WTC11 (cell line): ENCODE data around the gene LEFTY2. TPM values are rescaled to one million over a fixed set of nuclear protein-coding genes. Genes with fewer than 3 reads are reported as not detected.
"Not testable (repeated sequence)": the region's sequence is repeated elsewhere in the genome, so short reads cannot be mapped to it uniquely, and the experiment has no call there.

Experiments
- ATAC-seq: fragments of 200-7000 bp; cut with Tn5 transposase; 2 replicates; pipeline ENCODE4 v1.10.0; 2021; ENCODE audit warnings: mild to moderate bottlenecking, moderate library complexity
- CTCF ChIA-PET: fragments of 300-600 bp; sonication (Branson Sonifier 250); formaldehyde crosslinking; loops from one replicate; lab custom pipeline; 2021; ENCODE audit warnings: antibody characterized with exemption; lab: Charles Lee
- POLR2A ChIA-PET: fragments of 350-600 bp; sonication (Branson Sonifier 250); formaldehyde crosslinking; loops from one replicate; lab custom pipeline; 2021; ENCODE audit warnings: antibody characterized with exemption; lab: Charles Lee
- DNase-seq: peaks from one replicate; pipeline ENCODE4 v3.0.0; 2021; ENCODE audit warnings: low spot score
- H3K27ac Mint-ChIP-seq: 2 replicates; pipeline ENCODE4 v1.8.0; 2021; ENCODE audit warnings: mixed read lengths
- H3K27me3 Mint-ChIP-seq: 2 replicates; pipeline ENCODE4 v1.8.0; 2021; ENCODE audit warnings: low read depth, mild to moderate bottlenecking, moderate library complexity, mixed read lengths
- H3K36me3 Mint-ChIP-seq: 2 replicates; pipeline ENCODE4 v1.8.0; 2021; ENCODE audit warnings: mixed read lengths
- H3K4me1 Mint-ChIP-seq: 2 replicates; pipeline ENCODE4 v1.8.0; 2022; ENCODE audit warnings: mixed read lengths
- H3K4me3 Mint-ChIP-seq: 2 replicates; pipeline ENCODE4 v1.8.0; 2021; ENCODE audit warnings: mild to moderate bottlenecking, moderate library complexity, mixed read lengths
- H3K9me3 Mint-ChIP-seq: 2 replicates; pipeline ENCODE4 v1.8.0; 2021; ENCODE audit warnings: mixed read lengths
- CBFB ChIP-seq: sonication (generic); formaldehyde crosslinking; IDR thresholded peaks from 2 replicates; pipeline ENCODE4 v1.8.1; 2022; ENCODE audit warnings: mild to moderate bottlenecking, low read depth, missing genetic modification reagents
- CREM ChIP-seq: sonication (generic); formaldehyde crosslinking; IDR thresholded peaks from 2 replicates; pipeline ENCODE4 v1.8.1; 2022; ENCODE audit warnings: mild to moderate bottlenecking, missing genetic modification reagents, moderate library complexity
- HMGA2 ChIP-seq: fragments of 250-450 bp; sonication (Bioruptor Pico); IDR thresholded peaks from 2 replicates; pipeline ENCODE4 v1.4.0; 2021; ENCODE audit warnings: mild to moderate bottlenecking, moderate library complexity
- SP1 ChIP-seq: sonication (generic); formaldehyde crosslinking; conservative IDR thresholded peaks from 2 replicates; pipeline ENCODE4 v1.8.1; 2022; ENCODE audit warnings: missing genetic modification reagents
- ZBTB21 ChIP-seq: sonication (generic); formaldehyde crosslinking; IDR thresholded peaks from 2 replicates; pipeline ENCODE4 v1.8.1; 2023; ENCODE audit warnings: mild to moderate bottlenecking, missing genetic modification reagents, borderline replicate concordance
- ZNF138 ChIP-seq: sonication (generic); formaldehyde crosslinking; conservative IDR thresholded peaks from 2 replicates; pipeline ENCODE4 v1.8.1; 2022; ENCODE audit warnings: mild to moderate bottlenecking, moderate library complexity, missing genetic modification reagents
- ZNF423 ChIP-seq: fragments of 250-450 bp; sonication (Bioruptor Pico); IDR thresholded peaks from 2 replicates; pipeline ENCODE4 v2.1.2; 2022; ENCODE audit warnings: mild to moderate bottlenecking, moderate library complexity
- total RNA-seq: library from RNA; stranded (reverse); gene quantifications from 3 replicates; pipeline ENCODE4 v1.2.3, GENCODE V29; 2021
- TF ChIP-seq, protein P1 (sequence below): sonication (generic); formaldehyde crosslinking; IDR thresholded peaks from 2 replicates; pipeline ENCODE4 v1.8.0; 2022; ENCODE audit warnings: missing genetic modification reagents
- TF ChIP-seq, protein P2 (sequence below): sonication (generic); formaldehyde crosslinking; IDR thresholded peaks from 2 replicates; pipeline ENCODE4 v1.8.0; 2023; ENCODE audit warnings: missing genetic modification reagents
- TF ChIP-seq, protein P3 (sequence below): sonication (generic); formaldehyde crosslinking; conservative IDR thresholded peaks from 2 replicates; pipeline ENCODE4 v1.8.1; 2023; ENCODE audit warnings: mild to moderate bottlenecking, low read depth, missing genetic modification reagents, moderate library complexity
- TF ChIP-seq, protein P4 (sequence below): fragments of 250-450 bp; sonication (Bioruptor Pico); IDR thresholded peaks from 2 replicates; pipeline ENCODE4 v2.1.2; 2022; ENCODE audit warnings: mild to moderate bottlenecking, moderate library complexity

The LEFTY2 gene
- total RNA-seq, 1 experiment from 2014 or later, result 15.5 TPM

DNA sequence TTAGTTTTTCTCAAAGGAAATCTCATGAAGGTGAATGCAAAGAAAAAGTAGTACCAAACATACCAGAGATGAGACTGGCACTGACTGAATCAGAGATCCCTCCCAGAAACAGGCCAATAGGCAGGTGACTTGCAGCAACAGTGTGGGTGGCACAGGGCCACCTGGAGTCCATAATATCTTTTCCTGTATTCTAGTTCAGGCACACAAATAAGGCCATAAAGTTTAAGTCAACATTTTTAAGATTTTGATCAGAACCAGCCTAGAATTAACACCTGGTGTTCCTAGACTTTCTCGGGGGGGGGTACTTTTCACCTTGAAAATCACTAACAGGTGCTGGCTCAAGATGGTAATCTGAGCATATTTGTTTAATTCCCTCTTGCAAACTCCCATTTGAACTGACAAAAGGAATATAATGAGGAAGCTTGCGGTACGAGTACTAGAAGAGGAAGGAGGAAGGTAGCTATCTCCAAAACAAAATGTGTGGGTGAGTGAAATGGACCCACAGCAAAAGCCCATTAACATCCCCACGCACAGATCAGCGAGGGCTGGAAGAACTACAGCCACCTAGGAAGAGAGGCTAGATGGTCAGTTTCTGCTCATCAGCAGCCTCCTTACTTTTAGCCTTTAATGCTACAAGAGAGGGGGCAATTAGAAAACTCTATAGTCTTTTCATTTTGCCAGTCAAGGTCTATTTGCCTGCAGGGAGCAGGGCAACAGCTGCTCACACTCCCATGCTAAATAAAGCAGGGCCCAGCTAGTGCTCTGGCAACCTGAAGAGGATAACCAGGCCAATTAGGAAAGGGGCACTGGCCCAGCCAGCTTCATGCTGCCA is 39.2 kb upstream of the LEFTY2 start:
- ChIA-PET POLR2A (no interaction called here), CTCF (interaction anchor here (1.3 kb wide), 1 partner anchor 506 kb away, joined by 3 read pairs; no protein-coding TSS in a partner anchor)
- Mint-ChIP-seq H3K36me3 (peaks cover 52% of the 10 kb centered on the region), H3K9me3 (peaks cover 15% of the 10 kb centered on the region), H3K4me3 (no peak overlapping the region)
- DNase-seq, result no peak
- TF ChIP-seq, protein P1, sequence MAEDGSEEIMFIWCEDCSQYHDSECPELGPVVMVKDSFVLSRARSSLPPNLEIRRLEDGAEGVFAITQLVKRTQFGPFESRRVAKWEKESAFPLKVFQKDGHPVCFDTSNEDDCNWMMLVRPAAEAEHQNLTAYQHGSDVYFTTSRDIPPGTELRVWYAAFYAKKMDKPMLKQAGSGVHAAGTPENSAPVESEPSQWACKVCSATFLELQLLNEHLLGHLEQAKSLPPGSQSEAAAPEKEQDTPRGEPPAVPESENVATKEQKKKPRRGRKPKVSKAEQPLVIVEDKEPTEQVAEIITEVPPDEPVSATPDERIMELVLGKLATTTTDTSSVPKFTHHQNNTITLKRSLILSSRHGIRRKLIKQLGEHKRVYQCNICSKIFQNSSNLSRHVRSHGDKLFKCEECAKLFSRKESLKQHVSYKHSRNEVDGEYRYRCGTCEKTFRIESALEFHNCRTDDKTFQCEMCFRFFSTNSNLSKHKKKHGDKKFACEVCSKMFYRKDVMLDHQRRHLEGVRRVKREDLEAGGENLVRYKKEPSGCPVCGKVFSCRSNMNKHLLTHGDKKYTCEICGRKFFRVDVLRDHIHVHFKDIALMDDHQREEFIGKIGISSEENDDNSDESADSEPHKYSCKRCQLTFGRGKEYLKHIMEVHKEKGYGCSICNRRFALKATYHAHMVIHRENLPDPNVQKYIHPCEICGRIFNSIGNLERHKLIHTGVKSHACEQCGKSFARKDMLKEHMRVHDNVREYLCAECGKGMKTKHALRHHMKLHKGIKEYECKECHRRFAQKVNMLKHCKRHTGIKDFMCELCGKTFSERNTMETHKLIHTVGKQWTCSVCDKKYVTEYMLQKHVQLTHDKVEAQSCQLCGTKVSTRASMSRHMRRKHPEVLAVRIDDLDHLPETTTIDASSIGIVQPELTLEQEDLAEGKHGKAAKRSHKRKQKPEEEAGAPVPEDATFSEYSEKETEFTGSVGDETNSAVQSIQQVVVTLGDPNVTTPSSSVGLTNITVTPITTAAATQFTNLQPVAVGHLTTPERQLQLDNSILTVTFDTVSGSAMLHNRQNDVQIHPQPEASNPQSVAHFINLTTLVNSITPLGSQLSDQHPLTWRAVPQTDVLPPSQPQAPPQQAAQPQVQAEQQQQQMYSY (CRISPR knock-in tag), result no peak
- TF ChIP-seq, protein P2, sequence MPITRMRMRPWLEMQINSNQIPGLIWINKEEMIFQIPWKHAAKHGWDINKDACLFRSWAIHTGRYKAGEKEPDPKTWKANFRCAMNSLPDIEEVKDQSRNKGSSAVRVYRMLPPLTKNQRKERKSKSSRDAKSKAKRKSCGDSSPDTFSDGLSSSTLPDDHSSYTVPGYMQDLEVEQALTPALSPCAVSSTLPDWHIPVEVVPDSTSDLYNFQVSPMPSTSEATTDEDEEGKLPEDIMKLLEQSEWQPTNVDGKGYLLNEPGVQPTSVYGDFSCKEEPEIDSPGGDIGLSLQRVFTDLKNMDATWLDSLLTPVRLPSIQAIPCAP (CRISPR knock-in tag), result no peak
- TF ChIP-seq, all 79 proteins: peak for 0
- Mint-ChIP-seq H3K4me1 (no peaks in the 10 kb centered on the region), H3K27me3 (no peaks in the 10 kb centered on the region), H3K27ac (no peak overlapping the region)
- no peak for ATAC-seq

DNA sequence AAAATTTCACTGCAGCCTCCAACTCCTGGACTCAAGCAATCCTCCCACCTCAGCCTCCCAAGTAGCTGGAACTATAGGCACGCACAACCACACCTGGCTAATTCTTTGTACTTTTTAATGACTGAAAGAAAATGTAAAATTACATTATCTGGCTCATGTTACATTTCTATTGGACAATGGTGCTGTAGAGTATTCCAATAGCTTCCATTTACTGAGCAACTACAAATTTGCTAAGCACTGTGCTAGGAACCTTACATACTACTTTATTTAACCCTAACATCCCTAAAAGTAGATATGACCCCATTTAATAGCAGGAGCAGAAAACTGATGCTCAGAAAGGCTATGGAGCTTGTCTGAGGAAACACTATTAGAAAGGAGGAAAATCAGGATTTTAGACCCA is 38.4 kb upstream of the LEFTY2 start:
- no peak for DNase-seq
- CTCF ChIA-PET, result no interaction called here
- peaks cover 48% of the 10 kb centered on the region for H3K36me3 Mint-ChIP-seq
- TF ChIP-seq HMGA2 (CRISPR knock-in tag) (no peak), ZNF138 (CRISPR knock-in tag) (no peak), ZNF423 (CRISPR knock-in tag) (no peak)
- TF ChIP-seq, protein P3, sequence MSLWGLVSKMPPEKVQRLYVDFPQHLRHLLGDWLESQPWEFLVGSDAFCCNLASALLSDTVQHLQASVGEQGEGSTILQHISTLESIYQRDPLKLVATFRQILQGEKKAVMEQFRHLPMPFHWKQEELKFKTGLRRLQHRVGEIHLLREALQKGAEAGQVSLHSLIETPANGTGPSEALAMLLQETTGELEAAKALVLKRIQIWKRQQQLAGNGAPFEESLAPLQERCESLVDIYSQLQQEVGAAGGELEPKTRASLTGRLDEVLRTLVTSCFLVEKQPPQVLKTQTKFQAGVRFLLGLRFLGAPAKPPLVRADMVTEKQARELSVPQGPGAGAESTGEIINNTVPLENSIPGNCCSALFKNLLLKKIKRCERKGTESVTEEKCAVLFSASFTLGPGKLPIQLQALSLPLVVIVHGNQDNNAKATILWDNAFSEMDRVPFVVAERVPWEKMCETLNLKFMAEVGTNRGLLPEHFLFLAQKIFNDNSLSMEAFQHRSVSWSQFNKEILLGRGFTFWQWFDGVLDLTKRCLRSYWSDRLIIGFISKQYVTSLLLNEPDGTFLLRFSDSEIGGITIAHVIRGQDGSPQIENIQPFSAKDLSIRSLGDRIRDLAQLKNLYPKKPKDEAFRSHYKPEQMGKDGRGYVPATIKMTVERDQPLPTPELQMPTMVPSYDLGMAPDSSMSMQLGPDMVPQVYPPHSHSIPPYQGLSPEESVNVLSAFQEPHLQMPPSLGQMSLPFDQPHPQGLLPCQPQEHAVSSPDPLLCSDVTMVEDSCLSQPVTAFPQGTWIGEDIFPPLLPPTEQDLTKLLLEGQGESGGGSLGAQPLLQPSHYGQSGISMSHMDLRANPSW (CRISPR knock-in tag), result no peak
- TF ChIP-seq, all 79 proteins: peak for 0
- H3K9me3 Mint-ChIP-seq, result peaks cover 15% of the 10 kb centered on the region
- no peak for ATAC-seq
- H3K27ac Mint-ChIP-seq, result no peak overlapping the region
- POLR2A ChIA-PET, result no interaction called here
- no peaks in the 10 kb centered on the region for H3K4me1 Mint-ChIP-seq
- no peaks in the 10 kb centered on the region for H3K27me3 Mint-ChIP-seq
- no peak overlapping the region for H3K4me3 Mint-ChIP-seq

DNA sequence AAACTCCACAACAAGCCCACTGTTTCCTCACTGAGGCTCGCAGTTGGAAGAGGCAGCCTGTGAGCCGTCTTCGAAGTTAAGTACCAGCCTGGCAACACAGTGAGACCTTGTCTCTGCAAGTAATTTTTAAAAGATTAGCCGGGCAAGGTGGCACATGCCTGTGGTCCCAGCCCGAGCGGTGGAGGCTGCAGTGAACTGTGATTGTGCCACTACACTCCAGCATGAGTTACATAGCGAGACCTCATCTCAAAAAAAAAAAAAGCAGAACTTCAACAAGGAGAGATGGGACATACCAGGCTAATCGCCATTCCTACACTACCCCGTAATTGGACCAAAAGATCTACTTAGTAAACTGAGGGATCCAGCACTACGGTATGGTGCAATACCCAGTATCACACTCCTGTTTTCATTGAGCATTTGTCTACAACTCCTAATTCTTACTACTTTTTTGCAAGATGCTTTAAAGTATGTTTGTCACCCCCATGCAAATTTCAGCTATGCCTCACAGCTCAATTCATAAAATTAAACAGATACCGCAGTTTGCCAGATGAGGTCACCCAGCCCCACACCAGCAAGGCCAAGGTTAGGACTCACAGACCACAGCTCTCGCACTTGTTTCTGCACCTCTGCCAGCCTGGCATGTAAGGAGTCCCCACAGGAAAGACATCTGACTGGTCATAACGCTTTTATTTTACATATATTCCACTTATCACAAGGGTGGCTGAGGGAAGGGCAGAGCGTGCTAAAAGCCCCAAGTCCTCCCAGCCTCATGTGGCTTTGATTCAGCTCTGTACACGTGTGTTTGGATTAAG is 37.1 kb upstream of the LEFTY2 start:
- H3K36me3 Mint-ChIP-seq, result peaks cover 41% of the 10 kb centered on the region
- ATAC-seq (no peak), DNase-seq (no peak)
- no peak overlapping the region for H3K4me3 Mint-ChIP-seq
- H3K27ac Mint-ChIP-seq, result peak overlapping the region; percentile 37
- ChIA-PET POLR2A (no interaction called here), CTCF (interaction anchor here (0.6 to 1.4 kb wide), 3 partner anchors 9 to 198 kb away, joined by 3 to 9 read pairs (median 3); no protein-coding TSS in a partner anchor)
- TF ChIP-seq CBFB (no peak), ZBTB21 (CRISPR knock-in tag) (no peak), SP1 (CRISPR knock-in tag) (no peak), CREM (no peak)
- TF ChIP-seq, protein P4, sequence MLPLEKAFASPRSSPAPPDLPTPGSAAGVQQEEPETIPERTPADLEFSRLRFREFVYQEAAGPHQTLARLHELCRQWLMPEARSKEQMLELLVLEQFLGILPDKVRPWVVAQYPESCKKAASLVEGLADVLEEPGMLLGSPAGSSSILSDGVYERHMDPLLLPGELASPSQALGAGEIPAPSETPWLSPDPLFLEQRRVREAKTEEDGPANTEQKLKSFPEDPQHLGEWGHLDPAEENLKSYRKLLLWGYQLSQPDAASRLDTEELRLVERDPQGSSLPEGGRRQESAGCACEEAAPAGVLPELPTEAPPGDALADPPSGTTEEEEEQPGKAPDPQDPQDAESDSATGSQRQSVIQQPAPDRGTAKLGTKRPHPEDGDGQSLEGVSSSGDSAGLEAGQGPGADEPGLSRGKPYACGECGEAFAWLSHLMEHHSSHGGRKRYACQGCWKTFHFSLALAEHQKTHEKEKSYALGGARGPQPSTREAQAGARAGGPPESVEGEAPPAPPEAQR, result no peak
- peaks cover 10% of the 10 kb centered on the region for H3K9me3 Mint-ChIP-seq
- H3K27me3 Mint-ChIP-seq, result no peaks in the 10 kb centered on the region
- no peaks in the 10 kb centered on the region for H3K4me1 Mint-ChIP-seq

DNA sequence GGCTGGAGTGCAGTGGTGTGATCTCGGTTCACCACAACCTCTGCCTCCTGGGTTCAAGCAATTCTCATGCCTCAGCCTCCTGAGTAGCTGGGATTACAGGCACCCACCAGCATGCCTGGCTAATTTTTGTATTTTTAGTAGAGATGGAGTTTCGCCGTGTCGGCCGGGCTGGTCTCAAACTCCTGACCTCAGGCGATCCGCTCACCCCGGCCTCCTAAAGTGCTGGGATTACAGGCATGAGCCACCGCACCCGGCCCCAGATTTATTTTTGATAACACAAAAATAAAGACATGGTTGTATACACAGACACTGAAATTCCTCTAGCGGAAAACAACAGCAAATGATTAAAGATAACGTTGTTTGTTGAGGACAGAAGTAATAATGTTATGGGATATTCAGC is 34.1 kb upstream of the LEFTY2 start:
- ATAC-seq, H3K9me3 Mint-ChIP-seq, H3K27ac Mint-ChIP-seq, H3K4me3 Mint-ChIP-seq, POLR2A ChIA-PET, H3K4me1 Mint-ChIP-seq, H3K27me3 Mint-ChIP-seq, DNase-seq: not testable (repeated sequence)
- CTCF ChIA-PET, result interaction anchor here (0.7 to 2.4 kb wide), 5 partner anchors 12 to 501 kb away, joined by 3 to 8 read pairs (median 3); partner anchors contain the start of gene LEFTY1
- H3K36me3 Mint-ChIP-seq, result peaks cover 24% of the 10 kb centered on the region
